Tracheal epithelial cell (primary cell): Measurements from ENCODE around the gene SYT14. TPM values are rescaled to one million over a fixed set of nuclear protein-coding genes. Genes with fewer than 3 reads are reported as not detected.

ENCODE experiments used
- total RNA-seq: library from RNA; depleted of rRNA; stranded (reverse); fragments of >200 nt; gene quantifications from 2 replicates; pipeline ENCODE4 v1.2.1, GENCODE V29; 2014

The SYT14 gene
- total RNA-seq = 1.7 TPM in 1 of 2 replicates, not detected in the other

GRCh38 chr1:209937996-209938959 lies at the start of gene SYT14:
TSS of gene SYT14 (plus strand) at chr1:209938217. CDS start at chr1:209938265, 48 bp downstream.

Other genes with a start within 250 kb of the SYT14 start
- gene HSD11B1, start 233.4 kb upstream of the SYT14 start, total RNA-seq = 9.2 and 49.6 TPM in 2 replicates
- not detected in 2 replicates for gene TRAF3IP3, start 182.2 kb upstream of the SYT14 start, total RNA-seq
- gene C1orf74, start 153.7 kb upstream of the SYT14 start, total RNA-seq = 8.1 and 15.9 TPM in 2 replicates
- gene IRF6, start 132.1 kb upstream of the SYT14 start, total RNA-seq = 231 and 613 TPM in 2 replicates
- gene UTP25, start 110.2 kb upstream of the SYT14 start, total RNA-seq = 7.5 and 10.6 TPM in 2 replicates